ENCODE results near the gene USP47. TPM values are rescaled to one million over a fixed set of nuclear protein-coding genes. Genes with fewer than 3 reads are reported as not detected.

USP47 gene
- total and polyA plus RNA-seq, 2 of the 8 experiments (the other 6 are each of a cell fraction or from before 2014, with no cell fraction given) = 4.2 to 21.3 TPM

DNA sequence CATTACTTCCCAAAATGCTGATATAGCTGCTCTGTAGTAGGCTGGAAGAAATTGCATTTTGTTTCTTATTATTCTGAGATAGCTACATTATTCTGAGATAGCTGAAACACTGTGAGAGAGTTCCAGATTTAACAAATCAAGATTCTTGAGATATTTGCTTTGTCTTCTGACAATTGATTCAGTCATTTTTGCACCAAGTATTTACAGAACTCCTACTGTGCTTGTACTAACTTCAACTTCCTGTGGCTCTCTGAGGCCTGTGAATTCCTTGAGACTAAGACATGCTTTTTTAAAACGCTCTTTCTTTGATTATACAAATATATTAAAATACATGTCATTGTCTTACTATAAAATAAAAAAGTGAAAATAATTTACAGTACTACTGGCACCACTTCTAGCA lies 52.7 kb downstream of the USP47 start:
- H2BK20ac ChIP-seq (ENCODE audit: low read length) = no peak overlapping the region
- H2BK12ac ChIP-seq (ENCODE audit: low read depth, low read length) = no peak overlapping the region
- no peaks in the 10 kb centered on the region for H4K20me1 ChIP-seq (replicated peaks in 1 of 2; ENCODE audit: control insufficient read depth in 1 of 2, insufficient read depth in 2 of 2, low read length in 2 of 2)
- TF ChIP-seq GTF2F1 (IDR thresholded peaks at IDR 0.05; ENCODE audit: borderline replicate concordance, low read depth, low read length) (no peak), JUN (IDR thresholded peaks at IDR 0.05; ENCODE audit: low read depth, low read length) (no peak), RAD21 (IDR thresholded peaks at IDR 0.05 in 1 of 2, conservative IDR thresholded peaks at IDR 0.05 in 1 of 2; ENCODE audit: low read depth in 2 of 2, low read length in 2 of 2) (no peak), RBBP5 (IDR thresholded peaks at IDR 0.05; ENCODE audit: borderline replicate concordance, low read depth, low read length) (no peak), NANOG (IDR thresholded peaks at IDR 0.05; ENCODE audit: insufficient read depth, low read depth, low read length, poor library complexity, severe bottlenecking) (no peak), PHF8 (conservative IDR thresholded peaks at IDR 0.05; ENCODE audit: low read depth, low read length) (no peak), RXRA (IDR thresholded peaks at IDR 0.05; ENCODE audit: insufficient read depth, low read depth, low read length) (no peak), POU5F1 (IDR thresholded peaks at IDR 0.05; ENCODE audit: low read depth, low read length) (no peak), HDAC6 (IDR thresholded peaks at IDR 0.05; ENCODE audit: low read depth, low read length) (no peak), TCF12 (IDR thresholded peaks at IDR 0.05; ENCODE audit: low read depth, low read length) (no peak), SIN3A (conservative IDR thresholded peaks at IDR 0.05 in 1 of 2, IDR thresholded peaks at IDR 0.05 in 1 of 2; ENCODE audit: low read depth in 1 of 2, low read length in 2 of 2) (no peak), CREB1 (IDR thresholded peaks at IDR 0.05) (no peak), CHD2 (IDR thresholded peaks at IDR 0.05; ENCODE audit: low read length) (no peak), POLR2AphosphoS5 (IDR thresholded peaks at IDR 0.05; ENCODE audit: low read depth, low read length) (no peak)
- TF ChIP-seq, protein P1, sequence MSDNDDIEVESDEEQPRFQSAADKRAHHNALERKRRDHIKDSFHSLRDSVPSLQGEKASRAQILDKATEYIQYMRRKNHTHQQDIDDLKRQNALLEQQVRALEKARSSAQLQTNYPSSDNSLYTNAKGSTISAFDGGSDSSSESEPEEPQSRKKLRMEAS (IDR thresholded peaks at IDR 0.05) = no peak
- H3K9me3 ChIP-seq (ENCODE audit: insufficient read depth in 2 of 2, low read depth in 1 of 2, low read length in 1 of 2) = no peaks in the 10 kb centered on the region
- no peaks in the 10 kb centered on the region for H3K79me1 ChIP-seq (ENCODE audit: low read depth, low read length)
- ChIA-PET POLR2A (ENCODE audit: partially characterized antibody) (no interaction called here), CTCF (ENCODE audit: partially characterized antibody) (interaction anchor here (0.7 to 1.2 kb wide), 2 partner anchors 45 to 95 kb away, joined by 3 read pairs; no protein-coding TSS in a partner anchor)
- WGBS, 2 experiments (ENCODE audit: extremely low coverage in 1 of 2, insufficient coverage in 1 of 2, insufficient read length in 1 of 2, insufficient replicate concordance in 2 of 2, low coverage in 1 of 2, low lambda C conversion rate in 2 of 2, missing lambda C conversion rate in 1 of 2) = 44% methylated on average over 1 of the region's 1 CpG; no CpG with 5 or more reads in 1 of the 2 experiments
- H2BK15ac ChIP-seq (ENCODE audit: low read length) = no peak overlapping the region
- no peak overlapping the region for H3K4ac ChIP-seq (replicated peaks; ENCODE audit: insufficient read length, low read depth, low read length)
- peaks cover 0 to 5% (median 1%) of the 10 kb centered on the region in 4 experiments; a peak in 4 of 8 replicates for H3K36me3 ChIP-seq (ENCODE audit: control insufficient read depth in 2 of 4, insufficient read depth in 4 of 4, low read length in 3 of 4)
- no peak overlapping the region for H3K14ac ChIP-seq (ENCODE audit: insufficient read length)
- no peak overlapping the region for H4K5ac ChIP-seq (ENCODE audit: insufficient read length, low read depth, low read length)
- H2AK5ac ChIP-seq (ENCODE audit: low read depth, low read length) = no peak overlapping the region
- no peak overlapping the region for H3K23ac ChIP-seq (ENCODE audit: insufficient read length)
- no peak overlapping the region for H3K9ac ChIP-seq (replicated peaks in 1 of 4; ENCODE audit: extremely low read depth in 1 of 4, low read depth in 3 of 4, low read length in 3 of 4)
- no peak overlapping the region for H3K18ac ChIP-seq (ENCODE audit: extremely low read depth, low read length)
- no peak overlapping the region for H2AFZ ChIP-seq (ENCODE audit: low read length)
- no peak overlapping the region for H3K4me2 ChIP-seq (ENCODE audit: insufficient read depth in 1 of 2, low read depth in 2 of 2, low read length in 2 of 2)
- H3K4me3 ChIP-seq (ENCODE audit: extremely low read depth in 1 of 4, insufficient read depth in 2 of 4, low read depth in 3 of 4, low read length in 4 of 4) = no peak overlapping the region
- FAIRE-seq = no peak
- H3K27me3 ChIP-seq (replicated peaks in 1 of 4; ENCODE audit: control insufficient read depth in 3 of 4, extremely low read depth in 1 of 4, insufficient read depth in 3 of 4, low read length in 3 of 4) = no peaks in the 10 kb centered on the region
- H4K91ac ChIP-seq (replicated peaks; ENCODE audit: insufficient read length, low read length) = no peak overlapping the region
- H3K4me1 ChIP-seq (replicated peaks in 1 of 4; ENCODE audit: control insufficient read depth in 3 of 4, insufficient read depth in 4 of 4, low read length in 3 of 4) = no peaks in the 10 kb centered on the region
- no peak for DNase-seq (ENCODE audit: low read depth in 1 of 2, low spot score in 2 of 2)
- no peaks in the 10 kb centered on the region for H3K79me2 ChIP-seq (ENCODE audit: control insufficient read depth in 1 of 2, insufficient read depth in 2 of 2, low read length in 2 of 2)
- H3K23me2 ChIP-seq (ENCODE audit: low read depth, low read length) = no peaks in the 10 kb centered on the region
- no peak overlapping the region for H2BK120ac ChIP-seq (replicated peaks; ENCODE audit: low read depth, low read length)
- H2BK5ac ChIP-seq (ENCODE audit: low read depth, low read length) = no peak overlapping the region
- no peak overlapping the region for H3K27ac ChIP-seq (ENCODE audit: low read depth, low read length)
- H4K8ac ChIP-seq (ENCODE audit: extremely low read depth, insufficient read depth, low read length) = no peak overlapping the region
- no peak overlapping the region for H3K56ac ChIP-seq (replicated peaks; ENCODE audit: insufficient read length, low read depth, low read length)
